HG03135 (cell line): Measurements from ENCODE around the gene LOXL4.

ENCODE experiments used
- ATAC-seq: cut with Tn5 transposase; IDR thresholded peaks from one replicate; pipeline ENCODE4 v1.9.1; 2021; ENCODE audit warnings: mild to moderate bottlenecking, moderate library complexity; ENCODE audit not compliant: unreplicated experiment

Gene LOXL4

DNA sequence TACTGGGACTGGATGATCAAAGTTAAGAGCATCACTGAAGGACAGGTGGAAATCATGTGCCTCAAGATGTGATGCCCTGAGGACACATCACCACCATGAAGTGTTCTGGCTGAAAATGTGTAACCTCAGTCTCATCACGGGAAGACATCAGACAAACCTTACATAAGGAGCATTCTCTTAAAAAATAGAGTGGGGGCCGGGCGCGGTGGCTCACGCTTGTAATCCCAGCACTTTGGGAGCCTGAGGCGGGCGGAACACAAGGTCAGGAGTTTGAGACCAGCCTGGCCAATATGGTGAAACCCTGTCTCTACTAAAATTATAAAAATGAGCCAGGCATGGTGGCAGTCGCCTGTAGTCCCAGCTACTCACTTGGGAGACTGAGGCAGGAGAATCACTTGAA, 65.6 kb downstream of the LOXL4 start:
- no peak for ATAC-seq

DNA sequence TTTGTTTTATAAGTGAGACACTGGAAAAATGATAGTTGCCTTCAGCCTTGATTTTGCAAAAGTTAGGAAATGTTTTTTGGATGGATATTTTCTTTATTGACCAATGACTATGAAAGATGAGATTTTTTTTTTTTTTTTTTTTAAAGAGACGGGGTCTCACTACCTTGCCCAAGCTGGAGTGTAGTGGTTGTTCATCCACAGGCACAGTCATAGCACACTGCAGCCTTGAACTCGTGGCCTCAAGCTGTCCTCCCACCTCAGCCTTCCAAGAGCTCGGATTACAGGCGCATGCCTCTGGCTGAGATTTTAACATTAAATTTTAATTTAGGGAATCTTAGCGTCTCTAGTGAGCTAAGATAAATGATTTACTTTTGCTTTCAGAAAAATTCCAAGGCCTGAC, 66.2 kb downstream of the LOXL4 start:
- ATAC-seq: no peak
